UCSD-AML1 (cell line): ENCODE data around the gene GJA1.
"Not testable (repeated sequence)": the region's sequence is repeated elsewhere in the genome, so short reads cannot be mapped to it uniquely, and the experiment has no call there.

Experiments
- DNase-seq: peaks from one replicate; lab custom pipeline; 2025; ENCODE audit not compliant: unreplicated experiment; lab: John Stamatoyannopoulos, UW

The GJA1 gene

DNA sequence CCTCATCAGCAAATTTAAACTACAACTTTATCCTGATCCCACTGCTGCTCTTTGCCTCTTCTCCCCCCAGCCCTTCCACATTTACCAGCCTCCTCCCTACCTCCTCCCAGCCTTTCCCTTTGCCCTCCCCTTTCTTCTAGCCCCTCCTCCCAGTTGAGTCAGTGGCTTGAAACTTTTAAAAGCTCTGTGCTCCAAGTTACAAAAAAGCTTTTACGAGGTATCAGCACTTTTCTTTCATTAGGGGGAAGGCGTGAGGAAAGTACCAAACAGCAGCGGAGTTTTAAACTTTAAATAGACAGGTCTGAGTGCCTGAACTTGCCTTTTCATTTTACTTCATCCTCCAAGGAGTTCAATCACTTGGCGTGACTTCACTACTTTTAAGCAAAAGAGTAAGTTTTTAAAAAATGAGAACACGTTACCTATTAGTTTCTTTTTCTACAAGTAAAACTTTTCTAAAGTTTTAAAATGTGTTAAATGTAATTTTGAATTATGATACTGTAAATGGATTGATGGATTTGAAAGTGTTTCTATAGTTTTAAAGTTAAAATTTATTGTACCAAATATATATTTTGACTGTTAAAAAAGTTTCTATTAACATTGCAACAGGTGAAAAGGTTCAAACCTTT is at the start of gene GJA1:
Gene GJA1 (plus strand): TSS at position 203 of the 626 bp plus-strand sequence. CDS start 11,202 bp downstream, outside the sequence.
- no peak for DNase-seq

DNA sequence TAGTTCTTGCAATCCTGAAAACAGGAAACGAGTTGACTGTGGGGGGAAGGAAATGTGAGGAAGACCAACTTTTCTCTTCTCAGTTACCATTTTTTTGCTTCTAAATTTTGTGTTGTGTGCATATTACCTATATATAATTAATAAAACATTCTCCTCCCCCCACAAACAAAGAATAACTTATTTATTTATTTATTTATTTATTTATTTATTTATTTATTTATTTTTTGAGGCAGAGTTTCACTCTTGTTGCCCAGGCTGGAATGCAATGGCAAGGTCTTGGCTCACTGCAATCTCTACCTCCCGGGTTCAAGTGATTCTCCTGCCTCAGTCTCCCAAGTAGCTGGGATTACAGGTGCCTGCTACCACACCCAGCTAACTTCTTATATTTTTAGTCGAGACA is 48.9 kb upstream of the GJA1 start:
- not testable (repeated sequence) for DNase-seq

DNA sequence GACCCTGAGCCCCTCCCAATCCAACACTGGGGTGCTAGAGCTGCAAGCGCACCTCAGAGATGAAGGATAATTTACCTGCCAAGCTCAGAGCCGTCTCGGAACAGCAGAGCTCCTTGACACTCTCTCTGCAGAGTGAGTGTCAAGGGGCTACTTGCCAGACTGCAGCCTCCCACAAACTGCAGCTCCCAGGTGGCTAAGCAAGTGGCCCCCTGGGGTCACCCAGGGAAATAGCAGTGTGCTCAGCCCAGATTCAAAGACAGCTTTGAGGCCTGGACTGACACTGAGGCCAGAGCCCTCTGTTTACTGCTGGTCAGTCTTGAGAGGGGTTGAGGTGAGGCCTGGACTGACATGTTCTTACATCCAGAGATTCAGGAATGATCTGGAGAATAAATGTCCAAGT is 46.0 kb upstream of the GJA1 start:
- DNase-seq: no peak

DNA sequence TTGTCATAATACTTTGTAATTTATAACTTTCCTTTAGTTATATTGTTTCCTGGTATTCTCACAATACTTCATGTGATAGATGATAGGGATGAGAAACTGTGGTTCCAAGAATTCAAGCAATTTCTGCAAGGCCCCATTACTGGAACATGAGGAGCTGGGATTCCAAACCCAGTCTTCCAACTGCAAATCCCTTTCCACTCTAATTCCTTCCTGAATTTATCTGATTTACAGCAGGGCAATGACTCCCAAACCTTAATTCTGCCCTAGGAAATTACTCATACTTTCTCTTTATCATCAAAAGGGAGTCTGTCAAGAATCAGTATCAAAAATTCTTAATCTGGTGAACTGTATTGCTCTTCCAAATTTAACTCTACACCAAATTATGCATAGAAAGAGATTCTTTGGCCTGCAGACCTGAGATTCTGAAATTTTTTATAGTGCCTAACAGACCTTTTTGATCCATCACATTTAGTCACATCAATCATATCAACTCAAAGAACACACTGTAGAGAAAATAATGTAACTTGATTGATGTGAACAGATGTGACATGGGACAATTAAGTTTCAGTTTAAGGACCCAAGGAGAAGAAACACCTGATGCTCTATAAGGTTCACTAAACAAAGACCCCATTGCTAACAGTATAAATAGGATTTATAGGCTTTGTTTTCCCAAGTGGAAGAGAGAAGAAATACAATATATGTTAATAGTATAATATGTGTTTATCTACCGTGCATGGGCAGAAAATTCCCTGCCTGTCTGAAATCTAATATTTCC is 41.5 kb upstream of the GJA1 start:
- no peak for DNase-seq

DNA sequence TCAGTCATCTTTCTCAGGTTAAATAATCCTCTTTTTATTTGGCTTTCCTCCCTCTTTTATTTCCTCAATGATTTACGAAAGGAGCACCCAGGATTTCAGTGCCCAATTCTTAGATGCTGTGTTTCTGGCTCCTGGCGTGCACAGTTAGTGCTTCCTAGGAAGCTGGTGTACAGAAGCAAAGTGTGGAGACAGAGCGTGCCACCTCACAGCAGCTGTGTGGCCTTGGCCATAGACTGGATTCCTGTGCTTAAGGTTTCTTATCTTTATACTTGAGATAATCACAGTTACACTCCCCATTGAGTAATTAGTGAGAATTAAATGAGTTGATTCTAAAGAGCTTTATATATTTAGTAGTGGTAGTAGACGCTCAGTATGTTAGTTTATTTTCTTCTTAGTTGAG is 39.7 kb upstream of the GJA1 start:
- no peak for DNase-seq

DNA sequence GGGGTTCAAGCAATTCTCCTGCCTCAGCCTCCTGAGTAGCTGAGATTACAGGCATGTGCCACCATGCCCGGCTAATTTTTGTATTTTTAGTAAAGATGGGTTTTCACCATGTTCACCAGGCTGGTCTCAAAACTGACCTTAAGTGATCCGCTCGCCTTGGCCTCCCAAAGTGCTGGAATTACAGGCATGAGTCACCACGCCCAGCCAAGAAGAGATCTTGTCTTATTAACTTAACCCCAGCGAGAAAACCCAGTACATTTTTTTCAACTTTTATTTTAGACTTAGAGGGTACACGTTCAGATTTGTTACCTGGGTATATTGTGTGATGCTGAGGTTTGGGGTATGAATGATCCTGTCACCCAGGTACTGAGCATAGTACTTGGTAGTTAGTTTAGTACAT is 38.3 kb upstream of the GJA1 start:
- not testable (repeated sequence) for DNase-seq

DNA sequence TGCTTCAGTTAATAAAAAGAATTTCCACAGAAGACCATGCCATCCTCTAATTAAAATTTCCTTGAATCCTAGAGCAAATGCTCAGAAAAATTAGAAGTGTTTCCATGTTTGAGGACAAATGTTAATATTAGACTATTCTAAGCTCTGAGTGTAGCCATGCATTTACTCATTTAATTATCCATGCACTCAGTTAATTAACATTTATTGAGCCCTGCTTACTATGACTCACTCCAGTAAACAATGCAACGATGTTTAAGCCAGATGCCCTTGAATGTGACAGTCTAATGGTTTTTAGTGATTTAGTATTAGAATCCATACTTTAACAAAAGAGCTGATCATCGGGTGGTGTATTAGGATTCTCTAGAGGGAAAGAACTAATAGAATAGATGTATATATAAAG is 37.3 kb upstream of the GJA1 start:
- no peak for DNase-seq

DNA sequence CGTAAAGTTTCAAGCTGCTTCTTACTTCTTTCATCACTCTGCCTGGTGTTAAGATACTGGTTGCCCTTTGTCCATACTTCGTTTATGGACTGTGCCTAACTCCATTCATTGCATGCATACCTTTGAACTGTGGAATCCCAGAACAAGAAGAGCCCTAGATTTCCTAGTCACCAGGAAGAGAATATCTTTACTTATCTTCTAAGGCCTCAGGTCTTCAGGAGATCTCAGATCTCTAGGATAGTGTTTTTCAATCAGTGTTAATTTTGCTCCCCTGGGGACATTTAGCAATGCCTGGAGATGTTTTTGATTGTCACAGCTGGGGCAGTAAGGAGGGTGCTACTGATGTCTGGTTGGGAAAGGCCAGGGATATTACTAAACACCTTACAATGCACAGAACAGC is 35.5 kb upstream of the GJA1 start:
- DNase-seq: no peak

DNA sequence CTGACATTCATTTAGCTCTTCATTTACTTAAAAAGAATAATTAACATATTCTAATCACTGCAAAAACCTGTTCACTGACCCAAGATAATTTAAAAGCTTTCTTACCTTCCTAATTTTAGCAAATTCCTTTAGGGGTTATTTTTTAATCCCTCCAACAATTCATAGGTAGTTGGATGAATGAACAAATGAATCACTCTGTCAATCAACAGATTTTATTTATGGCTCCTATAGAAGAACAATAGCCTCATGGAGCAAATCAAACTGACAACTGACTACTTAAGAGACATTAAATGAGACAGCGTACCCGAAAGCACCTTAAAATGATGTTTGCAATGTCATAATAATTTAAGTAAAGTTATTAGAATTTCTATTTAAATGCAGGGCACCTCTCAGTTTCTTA is 31.5 kb upstream of the GJA1 start:
- DNase-seq: no peak

DNA sequence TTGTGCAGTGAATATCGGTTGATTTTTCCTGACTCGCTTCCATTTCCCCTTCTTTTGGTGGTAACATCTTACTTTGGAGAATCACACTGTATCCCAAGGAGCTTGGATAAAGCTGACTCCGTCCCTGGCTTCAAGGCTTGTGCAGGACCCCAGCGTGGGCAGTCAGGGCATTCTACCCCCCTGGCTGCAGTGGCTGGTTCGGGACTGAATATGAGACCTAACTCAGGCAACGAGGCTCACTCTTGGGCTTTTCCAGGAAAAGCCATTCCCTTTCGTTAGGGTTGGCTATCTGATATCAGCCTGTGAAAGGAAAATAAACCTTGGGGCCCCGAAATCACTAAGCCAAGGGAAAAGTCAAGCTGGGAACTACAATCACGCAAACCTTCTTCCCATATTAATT is 30.1 kb upstream of the GJA1 start:
- no peak for DNase-seq

DNA sequence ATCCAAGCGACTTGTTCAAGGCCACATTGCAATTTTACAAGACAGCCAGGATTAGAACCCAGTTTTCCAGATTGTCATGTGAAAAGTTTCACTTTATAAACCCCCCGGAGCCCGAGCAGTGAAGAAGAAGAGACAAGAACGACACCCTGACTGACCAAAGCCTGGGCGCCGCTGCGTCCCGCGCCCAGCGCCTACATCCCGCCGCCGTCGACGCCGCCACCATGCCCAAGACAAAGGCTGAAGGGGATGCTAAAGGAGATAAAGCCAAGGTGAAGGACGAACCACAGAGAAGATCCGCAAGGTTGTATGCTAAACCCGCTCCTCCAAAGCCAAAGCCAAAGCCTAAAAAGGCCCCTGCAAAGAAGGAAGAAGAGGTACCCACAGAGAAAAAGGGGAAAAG is 27.1 kb upstream of the GJA1 start:
- no peak for DNase-seq

DNA sequence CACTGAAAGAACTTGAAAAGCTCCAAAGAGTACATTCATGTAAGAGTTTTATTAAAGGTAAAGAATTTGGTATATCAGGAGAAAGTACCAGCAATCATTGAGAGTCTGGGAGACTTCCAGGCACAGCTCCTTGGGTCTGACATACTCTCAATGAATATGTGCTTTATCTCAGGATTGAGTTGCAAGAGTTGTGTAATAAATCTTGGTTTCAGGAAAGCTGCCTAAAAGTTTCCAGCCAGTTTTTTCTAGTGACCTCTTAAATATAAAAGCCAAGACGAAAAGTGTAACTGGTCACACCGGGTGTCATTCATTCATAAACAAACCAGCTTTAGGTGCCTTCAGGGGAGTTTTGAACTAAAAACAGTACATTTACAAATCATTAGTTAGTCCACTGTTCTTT is 21.6 kb upstream of the GJA1 start:
- no peak for DNase-seq

DNA sequence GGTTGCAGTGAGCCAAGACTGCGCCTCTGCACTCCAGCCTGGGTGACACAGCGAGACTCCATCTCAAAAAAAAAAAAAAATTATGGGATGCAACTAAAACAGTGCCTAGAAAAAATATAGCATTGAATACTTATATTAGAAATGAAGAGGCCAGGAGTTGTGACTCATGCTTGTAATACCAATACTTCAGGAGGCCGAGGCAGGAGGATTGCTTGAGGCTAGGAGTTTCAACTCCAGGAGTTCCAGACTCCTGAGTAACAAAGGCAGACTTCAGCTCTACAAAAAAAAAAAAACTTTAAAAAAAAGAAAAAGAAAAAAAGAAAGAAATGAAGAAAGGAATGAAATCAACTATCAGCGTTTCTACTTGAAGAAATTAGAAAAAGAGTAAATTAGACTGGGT is 17.1 kb upstream of the GJA1 start:
- no peak for DNase-seq

DNA sequence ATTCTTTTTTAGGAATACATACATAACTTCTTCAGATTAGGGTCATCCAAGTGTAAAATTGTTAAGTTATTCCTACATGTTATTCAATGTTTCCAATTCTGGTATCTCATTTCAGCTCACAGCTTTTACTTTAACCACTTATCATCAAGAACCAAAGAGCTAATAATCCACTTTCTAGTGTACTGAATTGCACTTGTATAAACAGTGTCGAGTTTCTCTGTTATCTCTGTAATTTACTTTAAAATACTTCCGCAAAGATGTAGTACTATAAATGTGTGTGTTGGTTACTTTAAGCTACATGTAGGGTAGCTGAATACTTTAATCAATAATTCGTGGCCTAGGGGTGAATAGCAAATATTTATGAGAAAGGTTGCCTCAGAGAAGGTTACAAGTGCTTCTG is 8.8 kb upstream of the GJA1 start:
- DNase-seq: no peak

DNA sequence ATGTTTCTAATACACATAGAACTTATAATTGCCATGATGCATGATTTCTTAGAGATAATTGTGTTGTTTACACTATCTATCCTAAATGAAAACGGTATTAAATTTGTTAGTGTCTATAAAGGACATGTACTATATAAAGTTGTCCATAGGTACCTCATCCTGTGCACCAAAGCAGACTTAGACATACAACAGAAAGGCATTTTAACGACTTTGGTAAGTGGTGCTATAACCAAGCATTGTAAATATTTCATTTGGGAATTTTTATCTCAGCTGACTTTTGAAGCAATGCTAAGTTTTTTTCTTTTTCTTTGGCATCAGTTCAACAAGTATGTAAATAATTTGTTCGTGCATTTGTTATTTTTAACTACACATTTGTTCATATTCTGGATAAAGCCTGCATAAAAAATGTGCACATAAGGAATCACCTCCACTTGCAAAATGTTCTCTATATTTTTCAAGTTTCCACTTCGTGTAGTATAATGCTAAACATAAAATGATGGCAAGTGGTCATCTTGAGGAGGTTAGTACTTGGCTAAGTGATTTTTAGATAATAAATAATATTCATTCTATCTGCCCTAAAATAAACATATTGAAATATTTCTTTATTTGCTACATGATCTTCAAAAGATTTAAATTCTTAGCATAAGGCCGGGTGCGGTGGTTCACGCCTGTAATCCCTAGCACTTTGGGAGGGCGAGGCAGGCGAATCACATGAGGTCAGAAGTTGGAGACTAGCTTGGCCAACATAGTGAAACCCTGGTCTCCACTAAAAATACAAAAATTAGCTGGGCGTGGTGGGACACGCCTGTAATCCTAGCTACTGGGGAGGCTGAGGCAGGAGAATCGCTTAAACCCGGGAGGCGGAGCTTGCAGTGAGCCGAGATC is 6.3 kb upstream of the GJA1 start:
- DNase-seq: no peak

DNA sequence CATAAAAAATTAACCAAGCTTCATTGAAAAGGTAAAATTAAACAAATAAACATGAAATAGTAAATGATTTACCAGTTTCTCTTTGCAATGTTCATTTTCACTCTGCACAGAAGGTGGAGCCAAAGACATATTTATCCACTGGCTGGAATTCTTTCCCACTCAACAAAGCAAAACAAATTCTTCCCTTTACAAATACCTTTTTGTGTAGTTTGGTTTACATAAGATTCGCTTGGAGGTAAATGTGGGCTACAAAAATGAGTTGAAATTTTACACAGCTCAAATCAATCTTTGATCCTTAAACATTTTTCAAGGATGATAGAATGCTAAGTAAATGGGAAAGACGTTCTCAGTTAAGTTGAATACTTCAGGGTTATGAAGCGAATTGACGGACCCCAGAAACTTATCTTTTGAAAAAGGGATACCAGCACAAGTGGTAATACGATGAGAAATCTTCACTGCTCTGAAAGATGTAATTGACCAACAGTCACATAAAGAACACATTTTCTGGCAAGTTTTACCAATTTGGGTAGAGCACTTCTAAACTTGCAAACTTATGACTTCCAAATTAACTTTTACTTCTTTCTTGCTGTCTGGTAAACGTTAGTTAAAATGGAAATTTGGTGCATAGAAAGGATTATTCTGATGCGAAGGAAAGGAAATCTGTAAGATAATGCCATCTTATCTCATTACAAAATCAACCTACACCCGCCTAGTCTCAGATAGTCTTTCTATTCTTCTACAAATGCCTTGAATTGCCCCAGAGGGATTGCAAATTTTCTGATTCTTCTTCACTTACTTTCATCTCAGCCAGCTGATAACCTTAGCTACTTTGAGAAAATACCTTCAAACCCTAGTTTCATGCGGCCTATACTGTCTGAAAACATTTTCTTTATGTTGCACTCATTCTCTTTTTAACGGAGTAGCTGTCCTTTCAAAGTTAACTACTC is 4.7 kb upstream of the GJA1 start:
- no peak for DNase-seq

DNA sequence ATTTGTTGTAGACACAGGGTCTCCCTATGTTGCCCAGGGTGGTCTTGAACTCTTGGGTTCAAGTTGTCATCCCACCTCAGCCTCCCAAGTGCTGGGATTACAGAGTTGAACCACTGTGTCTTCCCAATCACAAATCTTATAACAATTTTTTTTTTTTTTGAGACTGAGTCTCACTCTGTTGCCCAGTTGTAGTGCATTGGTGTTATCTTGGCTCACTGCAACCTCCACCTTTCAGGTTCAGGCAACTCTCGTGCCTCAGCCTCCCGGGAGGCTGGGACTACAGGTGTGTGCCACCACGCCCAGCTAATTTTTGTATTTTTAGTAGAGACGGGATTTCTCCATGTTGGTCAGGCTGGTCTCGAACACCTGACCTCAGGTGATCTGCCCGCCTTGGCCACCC is 3.7 kb upstream of the GJA1 start:
- DNase-seq: not testable (repeated sequence)

DNA sequence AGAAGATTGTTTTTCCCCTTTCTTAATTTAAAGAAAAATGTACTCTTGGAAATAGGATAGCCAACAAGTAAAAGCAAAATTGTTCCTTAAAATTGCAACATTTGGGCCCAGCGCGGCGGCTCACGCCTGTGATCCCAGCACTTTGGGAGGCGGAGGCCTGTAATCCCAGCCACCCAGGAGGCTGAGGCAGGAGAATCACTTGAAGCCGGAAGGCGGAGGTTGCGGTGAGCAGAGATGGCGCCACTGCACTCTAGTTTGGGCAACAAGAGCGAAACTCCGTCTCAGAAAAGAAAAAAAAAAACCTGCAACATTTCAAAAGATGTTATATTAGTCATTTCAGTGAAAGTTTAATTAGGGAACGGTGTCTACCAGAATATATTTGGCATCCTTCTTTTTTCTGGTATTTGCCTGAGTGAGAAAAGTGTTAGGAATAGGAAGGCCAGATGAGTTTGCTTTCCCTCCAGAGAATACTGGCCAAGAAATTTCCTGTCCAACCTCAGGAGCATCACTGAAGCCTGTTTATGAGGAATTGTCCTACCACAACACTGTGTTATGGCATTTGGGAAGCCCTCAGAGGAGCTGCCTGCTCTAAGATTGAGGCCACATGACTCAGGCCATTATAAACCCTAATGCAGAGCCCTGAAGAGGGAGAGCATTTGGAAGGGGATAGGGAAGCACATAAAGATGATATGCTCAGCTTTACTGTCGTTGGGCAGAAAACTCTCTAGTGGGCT is 1.2 kb upstream of the GJA1 start:
- DNase-seq: no peak

DNA sequence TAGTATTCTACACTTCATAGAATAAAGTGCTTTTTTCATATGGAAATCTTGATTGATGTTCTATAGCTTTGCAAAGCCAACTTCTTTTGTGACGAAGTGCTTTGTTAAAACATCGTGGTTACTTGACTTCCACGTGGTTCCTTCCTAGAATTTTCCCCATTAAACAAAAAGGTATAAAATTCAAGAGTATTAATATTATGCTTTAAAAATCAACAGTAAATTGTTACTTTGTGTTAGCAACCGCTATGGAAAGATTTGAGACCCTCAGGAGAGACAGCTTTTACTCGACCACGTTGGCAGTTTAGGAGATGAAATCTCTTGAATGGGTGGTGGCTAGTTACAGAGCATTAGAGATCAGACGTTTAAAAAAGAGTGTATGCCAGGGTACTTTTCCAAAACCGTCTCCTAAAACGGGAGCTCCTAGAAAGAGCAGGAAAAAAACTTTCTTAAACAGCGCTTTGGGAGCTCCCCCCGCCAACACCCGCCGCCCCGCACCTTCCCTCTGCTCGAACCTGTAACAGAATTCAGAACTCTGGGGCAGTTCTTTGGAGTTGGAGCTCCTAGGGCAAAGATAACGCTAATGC is 920 bp downstream of the GJA1 start:
- DNase-seq: no peak
